ENCODE data around the gene TRPM4.

DNA sequence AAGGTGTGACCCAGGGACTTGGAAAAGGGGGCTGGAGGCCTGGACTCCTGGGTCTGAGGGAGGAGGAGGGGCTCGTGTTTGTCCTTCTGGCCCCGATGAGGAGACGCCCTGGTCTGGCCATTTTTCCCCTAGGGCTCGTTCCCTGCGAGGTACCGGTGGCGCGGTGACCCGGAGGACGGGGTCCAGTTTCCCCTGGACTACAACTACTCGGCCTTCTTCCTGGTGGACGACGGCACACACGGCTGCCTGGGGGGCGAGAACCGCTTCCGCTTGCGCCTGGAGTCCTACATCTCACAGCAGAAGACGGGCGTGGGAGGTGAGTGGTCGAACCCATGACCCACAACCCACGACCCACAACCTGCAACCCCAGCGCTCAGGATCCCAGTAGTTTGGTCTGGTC, 10.8 kb downstream of the TRPM4 start:
- no peak for TF ChIP-seq CTCF (conservative IDR thresholded peaks at IDR 0.05; ENCODE audit: low read length)
- TF ChIP-seq EZH2phosphoT487 (IDR thresholded peaks at IDR 0.05; ENCODE audit: borderline replicate concordance, low read depth, low read length), result no peak

All from OCI-LY7 (cell line).